Effector memory CD8-positive, alpha-beta T cell (primary cell): ENCODE data around the gene TXLNA.

Experiments used
- ATAC-seq: fragments of 150-1000 bp; cut with Tn5 transposase; replicated peaks from 2 replicates; pipeline ENCODE4 v1.10.0; 2021; ENCODE audit warnings: mild to moderate bottlenecking, moderate library complexity
- DNase-seq, 3 experiments: peaks; one replicate each; pipeline ENCODE4 v3.0.0; 2021
- H3K27ac Mint-ChIP-seq, 2 donors: one replicate each; pipeline ENCODE4 v1.8.0; 2022; ENCODE audit warnings: mild to moderate bottlenecking in 2 of 2, mixed read lengths in 2 of 2, moderate library complexity in 2 of 2
- H3K27me3 Mint-ChIP-seq, 2 donors: one replicate each; pipeline ENCODE4 v1.8.0; 2022; ENCODE audit warnings: mixed read lengths in 2 of 2
- H3K36me3 Mint-ChIP-seq: one replicate; pipeline ENCODE4 v1.8.0; 2022; ENCODE audit warnings: mild to moderate bottlenecking, moderate library complexity, mixed read lengths; ENCODE audit not compliant: insufficient read depth
- H3K4me1 Mint-ChIP-seq, 2 donors: one replicate each; pipeline ENCODE4 v1.8.0; 2022; ENCODE audit warnings: low read depth in 2 of 2, mixed read lengths in 2 of 2
- H3K4me3 Mint-ChIP-seq, 2 donors: one replicate each; pipeline ENCODE4 v1.8.0; 2022; ENCODE audit warnings: mild to moderate bottlenecking in 2 of 2, mixed read lengths in 2 of 2, moderate library complexity in 2 of 2
- H3K9me3 Mint-ChIP-seq, 2 donors: one replicate each; pipeline ENCODE4 v1.8.0; 2022; ENCODE audit warnings: mixed read lengths in 2 of 2

Gene TXLNA

GRCh38 chr1:32228771-32229170 is 49.3 kb downstream of the TXLNA start:
- H3K4me1 Mint-ChIP-seq, result peaks cover 8 to 12% of the 10 kb centered on the region in 2 donors
- H3K27ac Mint-ChIP-seq, result peak overlapping the region in 1 of 2 donors; percentile 46
- H3K27me3 Mint-ChIP-seq, result no peaks in the 10 kb centered on the region
- no peaks in the 10 kb centered on the region for H3K9me3 Mint-ChIP-seq
- ATAC-seq, result no peak
- H3K4me3 Mint-ChIP-seq, result no peak overlapping the region
- peaks cover 81% of the 10 kb centered on the region for H3K36me3 Mint-ChIP-seq
- no peak for DNase-seq

DNA sequence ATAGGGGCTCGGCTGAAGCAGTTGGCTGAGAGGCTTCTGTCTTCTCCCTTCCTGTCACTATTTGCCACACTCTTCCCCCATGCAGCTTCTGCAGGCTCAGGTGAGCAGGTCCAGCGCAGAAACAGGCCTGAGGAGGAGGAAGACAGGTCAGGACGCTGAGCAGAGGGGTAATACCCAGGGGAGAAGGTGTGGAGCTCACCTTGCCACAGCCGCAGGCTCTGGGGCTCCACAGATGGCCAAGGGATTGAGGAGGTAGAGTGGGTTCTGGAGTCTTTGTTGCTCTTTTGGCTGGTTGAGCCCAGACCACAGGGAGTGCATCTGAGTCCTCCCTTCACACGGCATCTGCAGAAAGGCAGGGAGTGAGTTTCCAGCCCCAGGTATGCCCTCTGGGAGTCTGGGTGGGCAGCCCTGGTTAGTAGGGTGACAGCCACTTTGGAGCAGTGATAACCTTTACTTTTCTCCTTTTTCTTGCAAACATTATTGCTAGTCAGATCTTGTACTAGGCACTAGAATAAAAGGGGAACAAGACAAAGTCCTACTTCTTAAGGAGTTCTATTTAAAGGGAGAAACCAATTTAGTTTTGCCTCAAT is 52.5 kb downstream of the TXLNA start:
- H3K36me3 Mint-ChIP-seq, result peaks cover 54% of the 10 kb centered on the region

DNA sequence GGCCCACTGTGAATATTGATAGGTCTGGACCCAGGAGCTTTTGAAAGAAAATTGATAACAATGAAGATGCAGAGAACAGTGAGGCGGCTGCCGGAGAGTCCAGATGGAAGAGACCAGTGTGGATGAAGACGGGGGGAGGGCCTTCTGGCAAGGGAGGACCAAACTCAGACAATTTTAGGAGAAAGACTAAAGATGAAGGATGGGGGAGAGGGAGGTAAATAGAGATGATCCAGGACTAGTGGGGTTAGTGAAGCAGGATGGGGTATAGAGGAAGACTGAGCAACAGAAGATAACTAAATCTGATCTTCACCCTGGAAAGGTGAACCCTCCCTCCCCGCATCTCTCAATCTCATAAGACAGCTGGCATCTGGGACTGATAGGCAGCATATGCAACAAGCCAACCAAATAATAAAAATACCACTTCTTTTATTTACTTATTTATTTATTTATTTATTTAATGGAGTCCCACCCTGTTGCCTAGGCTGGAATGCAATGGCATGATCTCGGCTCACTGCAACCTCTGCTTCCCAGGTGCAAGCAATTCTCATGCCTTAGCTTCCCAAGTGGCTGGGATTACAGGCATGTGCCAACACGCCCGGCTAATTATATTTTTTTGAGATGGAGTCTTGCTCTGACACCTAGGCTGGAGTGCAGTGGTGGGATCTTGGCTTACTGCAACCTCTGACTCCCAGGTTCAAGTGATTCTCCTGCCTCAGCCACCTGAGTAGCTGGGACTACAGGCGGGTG is 53.3 kb downstream of the TXLNA start:
- no peak overlapping the region for H3K27ac Mint-ChIP-seq
- no peak overlapping the region for H3K4me3 Mint-ChIP-seq
- no peaks in the 10 kb centered on the region for H3K27me3 Mint-ChIP-seq
- no peaks in the 10 kb centered on the region for H3K9me3 Mint-ChIP-seq
- H3K36me3 Mint-ChIP-seq, result peaks cover 46% of the 10 kb centered on the region
- ATAC-seq, result no peak
- DNase-seq, result no peak
- H3K4me1 Mint-ChIP-seq, result peaks cover 2 to 4% of the 10 kb centered on the region in 2 donors

More for the DNA sequence above, 52.5 kb downstream of the TXLNA start:
- no peak overlapping the region for H3K4me3 Mint-ChIP-seq
- H3K4me1 Mint-ChIP-seq, result peaks cover 2 to 5% of the 10 kb centered on the region in 2 donors
- no peak for ATAC-seq
- no peaks in the 10 kb centered on the region for H3K9me3 Mint-ChIP-seq
- no peaks in the 10 kb centered on the region for H3K27me3 Mint-ChIP-seq
- H3K27ac Mint-ChIP-seq, result no peak overlapping the region
- no peak for DNase-seq

DNA sequence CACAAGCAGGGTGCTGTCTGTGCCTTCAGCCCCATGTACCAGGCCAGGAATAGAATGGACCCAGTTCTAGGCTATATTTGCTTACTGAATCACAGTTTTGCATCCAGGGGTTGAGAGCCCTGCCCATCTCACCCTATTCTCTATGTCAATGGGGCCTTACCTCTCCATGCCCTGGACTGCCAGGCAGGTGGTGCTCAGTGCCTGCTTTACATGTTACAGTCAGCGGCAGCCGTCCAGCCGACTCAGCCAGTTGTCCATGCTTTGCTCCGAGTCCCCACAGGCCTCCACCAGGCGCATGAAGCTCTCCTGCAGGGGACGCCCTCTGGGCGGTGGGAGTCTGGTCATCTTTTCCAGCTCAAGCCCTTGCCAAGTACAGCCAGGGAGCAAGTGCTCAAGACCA is 55.3 kb downstream of the TXLNA start:
- Mint-ChIP-seq H3K4me3 (no peak overlapping the region), H3K27me3 (no peaks in the 10 kb centered on the region), H3K4me1 (no peaks in the 10 kb centered on the region), H3K27ac (no peak overlapping the region), H3K36me3 (peaks cover 26% of the 10 kb centered on the region), H3K9me3 (no peaks in the 10 kb centered on the region)
- ATAC-seq, result no peak
- no peak for DNase-seq

- no peak overlapping the region for H3K27ac Mint-ChIP-seq
- ATAC-seq (no peak), DNase-seq (no peak)
- H3K4me1 Mint-ChIP-seq, result peaks cover 8 to 14% of the 10 kb centered on the region in 2 donors
- no peaks in the 10 kb centered on the region for H3K27me3 Mint-ChIP-seq
- no peaks in the 10 kb centered on the region for H3K9me3 Mint-ChIP-seq
- H3K36me3 Mint-ChIP-seq, result peaks cover 3% of the 10 kb centered on the region
- H3K4me3 Mint-ChIP-seq, result peak overlapping the region; percentile 89 to 91
These were observed 59.9 kb downstream of the TXLNA start for GRCh38 chr1:32239337-32239736.

GRCh38 chr1:32239790-32240139 is 60.3 kb downstream of the TXLNA start:
- Mint-ChIP-seq H3K4me1 (peaks cover 8 to 14% of the 10 kb centered on the region in 2 donors), H3K27ac (peak overlapping the region in 1 of 2 donors; percentile 44), H3K4me3 (peak overlapping the region; percentile 89 to 91), H3K36me3 (peaks cover 3% of the 10 kb centered on the region), H3K27me3 (no peaks in the 10 kb centered on the region), H3K9me3 (no peaks in the 10 kb centered on the region)
- no peak for ATAC-seq
- no peak for DNase-seq

GRCh38 chr1:32240140-32240951 is 60.9 kb downstream of the TXLNA start:
- H3K36me3 Mint-ChIP-seq, result peaks cover 3% of the 10 kb centered on the region
- peak overlapping the region; percentile 89 to 91 for H3K4me3 Mint-ChIP-seq
- no peaks in the 10 kb centered on the region for H3K9me3 Mint-ChIP-seq
- peak overlapping the region; percentile 44 to 75 for H3K27ac Mint-ChIP-seq
- no peaks in the 10 kb centered on the region for H3K27me3 Mint-ChIP-seq
- H3K4me1 Mint-ChIP-seq, result peaks cover 8 to 14% of the 10 kb centered on the region in 2 donors
- ATAC-seq (peak; percentile 86), DNase-seq (peak; percentile 49 to 54 (median 49))

DNA sequence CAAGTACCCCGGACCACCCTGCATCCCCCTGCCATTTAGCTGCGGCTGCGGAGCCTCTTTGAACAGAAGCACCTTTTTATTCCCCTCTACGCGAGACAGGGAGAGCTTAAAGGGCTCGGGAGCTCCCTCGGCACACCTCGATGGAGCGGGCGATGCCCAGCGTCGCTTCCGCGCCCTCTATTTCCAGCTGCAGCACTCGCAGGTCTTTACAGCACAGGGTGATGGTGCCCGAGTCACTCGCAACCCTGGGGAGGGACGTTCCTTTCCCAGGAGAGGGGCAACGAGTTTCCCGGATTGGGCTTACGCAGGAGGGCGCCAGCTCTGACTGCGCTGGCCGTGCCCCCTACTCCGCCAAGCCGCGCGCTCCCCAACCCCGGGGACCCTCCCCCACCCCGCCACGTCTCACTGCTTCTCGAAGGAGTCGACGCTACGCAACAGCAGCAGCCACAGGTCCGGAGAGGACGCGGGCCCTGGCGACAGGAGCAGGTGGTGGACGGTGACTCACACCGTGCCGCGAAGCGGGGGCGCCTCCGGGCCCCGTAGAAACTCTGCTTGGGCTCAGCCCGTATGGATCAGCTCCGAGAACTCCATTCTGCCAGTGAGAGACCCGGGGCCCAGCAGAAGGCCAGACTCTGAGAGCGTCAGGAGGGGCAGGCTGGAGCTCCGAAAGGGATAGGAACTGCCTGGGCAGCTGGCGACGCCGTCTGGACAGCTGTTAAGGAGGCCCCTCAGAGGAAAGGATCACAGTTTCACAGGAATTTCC is 61.7 kb downstream of the TXLNA start:
- peak overlapping the region; percentile 44 to 75 for H3K27ac Mint-ChIP-seq
- ATAC-seq, result peak; percentile 71
- H3K4me1 Mint-ChIP-seq, result peaks cover 8 to 14% of the 10 kb centered on the region in 2 donors
- peak overlapping the region; percentile 89 to 91 for H3K4me3 Mint-ChIP-seq
- no peak for DNase-seq
- no peaks in the 10 kb centered on the region for H3K9me3 Mint-ChIP-seq
- H3K36me3 Mint-ChIP-seq, result peaks cover 3% of the 10 kb centered on the region
- H3K27me3 Mint-ChIP-seq, result no peaks in the 10 kb centered on the region

DNA sequence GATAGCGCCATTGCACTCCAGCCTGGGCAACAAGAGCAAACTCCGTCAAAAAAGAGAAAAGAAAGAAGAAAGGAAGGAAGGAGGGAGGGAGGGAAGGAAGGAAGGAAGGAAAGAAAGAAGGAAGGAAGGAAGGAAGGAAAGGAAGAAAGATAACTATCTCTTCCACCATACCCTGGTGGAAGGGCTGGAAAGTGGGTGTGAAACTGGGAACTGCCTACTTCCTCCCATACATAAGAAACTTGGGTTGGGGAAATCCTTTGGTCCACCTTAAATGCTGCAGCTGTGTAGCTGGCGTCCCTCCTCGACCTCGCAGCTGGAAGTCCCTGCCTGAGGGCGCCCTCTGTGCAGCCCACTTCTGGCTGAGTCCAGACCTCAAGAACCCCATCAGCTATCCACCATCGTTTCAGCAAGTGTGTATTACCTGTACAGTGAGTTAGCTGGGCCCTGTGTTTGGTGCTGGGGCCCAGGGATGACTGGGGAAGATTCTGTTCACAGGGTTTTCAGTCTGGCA is 62.9 kb downstream of the TXLNA start:
- H3K4me3 Mint-ChIP-seq, result peak overlapping the region in 1 of 2 donors; percentile 17
- H3K4me1 Mint-ChIP-seq, result peaks cover 10 to 17% of the 10 kb centered on the region in 2 donors
- no peak for DNase-seq
- H3K36me3 Mint-ChIP-seq, result peaks cover 3% of the 10 kb centered on the region
- no peaks in the 10 kb centered on the region for H3K9me3 Mint-ChIP-seq
- no peak for ATAC-seq
- no peaks in the 10 kb centered on the region for H3K27me3 Mint-ChIP-seq
- H3K27ac Mint-ChIP-seq, result no peak overlapping the region

GRCh38 chr1:32246888-32247273 is 67.4 kb downstream of the TXLNA start, which contains the start of gene FAM167B:
Gene FAM167B (plus strand): TSS chr1:32247222. CDS start chr1:32247422, 200 bp downstream.
- H3K9me3 Mint-ChIP-seq, result no peaks in the 10 kb centered on the region
- H3K4me1 Mint-ChIP-seq, result peaks cover 36 to 43% of the 10 kb centered on the region in 2 donors
- no peak for DNase-seq
- ATAC-seq, result no peak
- peak within 1 kb of the TSS; percentile 88 to 96 for H3K4me3 Mint-ChIP-seq
- H3K27ac Mint-ChIP-seq, result peak within 1 kb of the TSS; percentile 97 to 98
- H3K36me3 Mint-ChIP-seq, result peaks cover 24% of the 10 kb centered on the region
- no peaks in the 10 kb centered on the region for H3K27me3 Mint-ChIP-seq

DNA sequence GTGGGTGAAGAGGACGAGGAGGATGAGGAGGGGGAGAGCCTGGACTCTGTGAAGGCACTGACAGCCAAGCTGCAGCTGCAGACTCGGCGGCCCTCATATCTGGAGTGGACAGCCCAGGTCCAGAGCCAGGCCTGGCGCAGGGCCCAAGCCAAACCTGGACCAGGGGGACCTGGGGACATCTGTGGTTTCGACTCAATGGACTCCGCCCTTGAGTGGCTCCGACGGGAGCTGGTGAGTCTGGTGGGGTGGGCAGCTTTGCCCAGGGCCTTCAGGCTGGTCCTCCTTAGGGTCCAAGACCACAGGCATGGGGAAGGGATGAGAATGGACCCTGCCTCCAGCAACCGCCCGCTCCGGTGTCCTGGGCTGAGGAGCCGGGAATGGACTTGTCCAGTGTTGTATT is 68.0 kb downstream of the TXLNA start:
- peaks cover 30% of the 10 kb centered on the region for H3K36me3 Mint-ChIP-seq
- H3K4me1 Mint-ChIP-seq, result peaks cover 36 to 44% of the 10 kb centered on the region in 2 donors
- peak overlapping the region; percentile 97 to 98 for H3K27ac Mint-ChIP-seq
- no peaks in the 10 kb centered on the region for H3K27me3 Mint-ChIP-seq
- DNase-seq (no peak), ATAC-seq (no peak)
- no peaks in the 10 kb centered on the region for H3K9me3 Mint-ChIP-seq
- peak overlapping the region; percentile 88 to 96 for H3K4me3 Mint-ChIP-seq
